RPMI8226 (cell line): ENCODE measurements around the gene B9D2.

ENCODE experiments used
- DNase-seq: peaks from one replicate; pipeline ENCODE4 v3.0.0-alpha.2; 2015

The B9D2 gene

GRCh38 chr19:41325947-41326706 is 37.8 kb downstream of the B9D2 start:
- no peak for DNase-seq

- no peak for DNase-seq
These were observed 38.4 kb downstream of the B9D2 start for GRCh38 chr19:41325640-41325946.

- DNase-seq = no peak
These were observed 38.9 kb downstream of the B9D2 start for GRCh38 chr19:41324921-41325639.

DNA sequence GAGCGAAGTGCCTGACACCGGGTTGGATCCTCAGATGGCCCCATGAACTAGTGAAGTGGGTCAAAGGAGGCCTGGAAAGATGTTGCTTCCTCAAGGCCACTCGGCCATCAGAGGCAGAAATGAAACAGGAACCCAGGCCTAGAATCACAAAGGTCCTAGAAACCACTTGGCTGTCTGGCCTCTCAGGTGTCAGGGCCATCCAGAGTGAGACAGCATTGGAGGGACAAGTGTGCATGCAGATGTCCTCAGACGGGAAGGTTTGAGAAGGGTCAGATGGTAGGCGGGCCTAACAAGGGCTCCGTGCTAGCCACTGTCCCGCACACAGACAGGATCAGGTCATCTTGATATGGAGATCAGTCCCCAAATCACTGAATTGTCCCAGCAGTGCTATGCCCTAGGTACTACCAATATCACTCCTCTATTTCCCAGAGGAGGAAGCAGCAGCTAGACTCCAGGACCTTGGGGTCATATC is 39.7 kb downstream of the B9D2 start:
- DNase-seq = no peak

- no peak for DNase-seq
These were observed 40.4 kb downstream of the B9D2 start for GRCh38 chr19:41323430-41324125.

- DNase-seq = no peak
These were observed 40.9 kb downstream of the B9D2 start for GRCh38 chr19:41323023-41323422.

DNA sequence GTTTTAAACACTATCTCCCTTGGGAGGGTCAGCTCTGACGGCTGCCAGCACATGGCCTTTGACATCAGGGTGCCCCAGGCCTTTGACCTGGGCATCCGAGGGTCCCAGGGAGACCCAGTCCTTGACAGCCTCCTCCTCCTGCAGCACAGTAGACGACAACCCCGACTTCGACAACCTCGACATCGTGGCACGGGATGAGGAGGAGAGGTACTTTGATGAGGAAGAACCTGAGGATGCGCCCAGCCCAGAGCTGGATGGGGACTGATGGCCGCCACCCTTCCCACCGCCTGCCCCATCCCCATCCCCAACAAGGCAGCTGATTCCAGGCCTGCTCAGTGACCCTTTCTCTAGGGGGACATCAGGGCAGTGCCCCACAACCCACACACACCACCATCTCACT is 41.5 kb downstream of the B9D2 start:
- DNase-seq = no peak

DNA sequence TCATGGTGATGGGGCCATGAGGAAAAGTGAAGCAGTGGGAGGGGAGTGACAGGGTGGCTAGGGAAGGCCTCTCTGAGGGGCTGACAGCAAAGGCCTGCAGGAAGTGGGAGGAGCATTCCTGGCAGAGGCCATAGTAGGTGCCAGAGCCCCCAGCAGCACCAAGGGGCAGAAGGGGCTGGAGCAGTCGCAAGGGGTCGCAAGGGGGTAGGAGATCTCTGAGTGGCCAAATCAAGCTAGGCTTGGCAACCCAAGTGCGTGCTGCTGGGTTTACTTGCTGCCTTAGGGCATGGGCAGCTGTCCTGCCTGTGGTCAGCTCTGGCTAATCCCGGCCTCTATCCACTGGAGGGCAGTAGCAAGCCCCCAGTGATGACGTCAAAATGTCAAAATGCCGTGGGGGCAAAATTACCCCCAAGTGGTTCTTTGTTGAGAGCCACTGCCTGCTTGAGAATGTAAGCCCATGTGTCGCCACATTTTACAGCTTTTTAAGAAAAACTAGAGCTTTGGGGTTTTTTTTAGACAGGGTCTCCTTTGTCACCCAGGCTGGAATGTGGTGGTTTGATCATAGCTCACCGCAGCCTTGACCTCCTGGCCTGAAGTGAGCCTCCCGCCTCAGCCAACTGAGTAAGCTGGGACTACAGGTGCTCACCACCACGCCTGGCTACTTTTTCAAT is 42.2 kb downstream of the B9D2 start:
- DNase-seq = no peak

GRCh38 chr19:41321204-41321599 is 42.7 kb downstream of the B9D2 start:
- DNase-seq = no peak

GRCh38 chr19:41320568-41320967 is 43.4 kb downstream of the B9D2 start:
- no peak for DNase-seq

DNA sequence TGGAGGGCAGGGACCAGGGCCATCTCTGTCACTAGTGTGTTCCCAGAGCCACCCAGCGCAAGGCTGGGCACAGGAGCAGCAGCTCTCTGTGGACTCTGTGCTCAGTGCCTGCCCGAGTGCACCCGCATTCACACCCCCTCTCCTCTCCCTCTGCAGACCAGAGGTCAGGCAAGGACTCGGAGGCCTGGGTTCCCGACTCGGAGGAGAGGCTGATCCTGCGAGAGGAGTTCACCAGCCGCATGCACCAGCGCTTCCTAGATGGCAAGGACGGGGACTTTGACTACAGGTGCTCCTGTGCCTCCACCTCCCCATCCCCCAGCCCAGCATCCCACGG is 43.8 kb downstream of the B9D2 start:
- DNase-seq = no peak

GRCh38 chr19:41319500-41320184 is 44.3 kb downstream of the B9D2 start:
- DNase-seq = no peak

DNA sequence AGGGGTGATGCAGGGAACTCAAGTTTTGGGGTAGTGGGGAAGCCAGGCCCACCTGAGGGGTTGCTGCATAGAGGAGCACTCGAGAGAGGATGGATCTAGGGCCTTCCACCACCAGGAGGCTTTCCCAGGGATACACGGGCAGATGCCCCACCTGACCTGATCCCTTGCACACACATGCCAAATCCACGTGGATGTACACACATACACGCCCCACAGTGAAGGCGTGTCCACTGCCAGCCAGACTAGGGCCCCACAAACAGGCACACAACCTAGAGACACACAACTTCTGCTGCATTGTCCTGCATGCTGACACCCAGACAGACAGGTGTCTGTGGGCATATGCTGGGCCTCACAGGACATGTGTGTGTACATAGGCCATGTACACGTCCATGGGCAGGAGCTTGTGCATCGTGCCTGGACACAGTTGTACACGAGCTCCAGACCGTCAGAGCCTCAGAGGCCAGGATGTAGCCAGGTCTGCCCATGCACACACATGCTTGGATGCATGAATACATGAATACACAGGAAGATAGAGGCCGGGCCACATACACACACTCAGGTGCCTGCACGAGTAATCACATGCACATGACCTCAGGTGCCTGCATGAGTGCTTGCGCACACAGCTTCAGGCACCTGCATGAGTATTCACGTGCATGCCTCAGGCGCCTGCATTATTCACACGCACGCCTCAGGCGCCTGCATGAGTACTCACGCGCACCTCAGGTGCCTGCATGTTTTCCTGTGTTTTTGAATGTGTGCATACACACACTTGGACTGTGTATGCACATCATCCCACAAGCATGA is 45.1 kb downstream of the B9D2 start:
- DNase-seq = no peak

DNA sequence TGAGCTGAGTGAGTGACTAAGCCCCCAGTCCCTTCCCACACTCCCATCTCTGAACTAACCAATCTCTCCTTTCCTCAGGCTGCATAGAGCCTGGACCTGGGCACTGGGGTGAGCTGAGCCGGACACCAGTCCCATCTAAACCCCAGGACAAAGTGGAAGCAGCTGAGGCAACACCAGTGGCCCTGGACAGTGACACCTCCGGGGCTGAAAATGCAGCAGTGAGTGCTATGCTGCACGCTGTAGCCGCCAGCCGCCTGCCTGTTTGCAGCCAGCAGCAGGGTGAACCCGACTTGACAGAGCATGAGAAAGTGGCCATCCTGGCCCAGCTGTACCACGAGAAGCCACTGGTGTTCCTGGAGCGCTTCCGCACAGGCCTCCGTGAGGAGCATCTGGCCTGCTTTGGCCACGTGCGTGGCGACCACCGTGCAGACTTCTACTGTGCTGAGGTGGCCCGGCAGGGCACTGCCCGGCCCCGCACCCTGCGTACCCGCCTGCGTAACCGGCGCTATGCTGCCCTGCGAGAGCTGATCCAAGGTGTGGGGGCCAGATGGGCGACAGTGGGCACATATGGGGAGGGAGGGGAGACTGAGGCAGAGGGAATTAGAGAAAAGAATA is 47.5 kb downstream of the B9D2 start:
- DNase-seq = no peak

DNA sequence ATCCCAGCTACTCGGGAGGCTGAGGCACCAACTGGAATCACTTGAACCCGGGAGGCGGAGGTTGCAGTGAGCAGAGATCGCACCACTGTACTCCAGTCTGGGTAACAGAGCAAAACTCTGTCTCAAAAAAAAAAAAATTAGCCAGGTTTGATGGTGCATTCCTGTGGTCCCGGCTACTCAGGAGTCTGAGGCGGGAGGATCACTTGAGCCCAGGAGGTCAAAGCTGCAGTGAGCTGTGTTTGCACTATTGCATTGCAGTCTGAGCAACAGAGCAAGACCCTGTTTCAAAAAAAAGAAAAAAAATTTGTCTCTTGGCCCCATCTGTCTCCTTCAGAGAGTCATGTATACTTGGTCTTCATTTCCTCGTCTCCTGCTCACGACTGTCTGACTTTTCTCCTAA is 52.3 kb downstream of the B9D2 start:
- DNase-seq = no peak

GRCh38 chr19:41311072-41311471 is 52.9 kb downstream of the B9D2 start:
- no peak for DNase-seq

DNA sequence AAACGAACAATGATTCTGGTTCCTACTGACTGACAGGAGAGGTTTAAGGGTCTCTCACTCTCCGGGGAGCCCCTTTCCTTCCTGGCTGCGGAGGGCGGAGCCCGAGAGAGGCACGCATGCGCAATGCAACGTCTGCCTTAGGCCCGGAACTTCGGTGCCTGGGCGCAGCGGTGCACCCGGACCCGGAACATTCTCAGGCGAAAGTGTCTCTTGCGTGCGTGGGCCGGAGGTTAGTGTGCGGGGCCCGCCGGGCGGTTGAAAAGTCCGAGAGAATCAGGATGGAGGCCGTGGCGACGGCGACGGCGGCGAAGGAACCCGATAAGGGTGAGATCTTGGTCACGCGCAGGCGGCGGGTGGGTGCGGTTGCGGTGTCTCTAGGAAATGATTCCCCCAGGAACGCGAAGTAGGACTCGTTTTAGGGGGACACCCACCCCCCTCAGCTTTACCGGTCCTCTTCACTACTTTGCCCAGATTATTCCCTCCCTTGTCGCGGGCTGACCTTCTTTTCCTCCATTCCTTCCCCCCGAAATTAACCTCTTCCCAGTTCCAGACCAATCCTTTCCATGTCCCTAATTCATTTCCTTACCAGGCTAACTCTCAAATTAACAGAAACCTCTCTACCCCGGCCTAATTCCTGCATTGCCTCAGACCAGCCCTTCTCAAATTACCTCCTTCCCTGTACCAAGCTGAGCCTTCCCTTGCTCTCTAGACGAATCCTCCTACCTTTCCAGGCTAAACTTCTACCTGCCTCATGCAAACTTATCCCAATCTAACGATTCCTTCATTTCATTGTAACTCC is 53.7 kb downstream of the B9D2 start, which contains the start of gene CCDC97:
Gene CCDC97 (plus strand): TSS at position 140 of the 799 bp plus-strand sequence. CDS start 139 bp downstream, at position 279.
- DNase-seq = peak; percentile 84

GRCh38 chr19:41309180-41310032 is 54.5 kb downstream of the B9D2 start:
- peak; percentile 14 for DNase-seq

GRCh38 chr19:41308450-41309179 is 55.3 kb downstream of the B9D2 start:
- DNase-seq = peak; percentile 76
